Activated CD8-positive, alpha-beta memory T cell treated with anti-CD3 and anti-CD28 coated beads, Interleukin-2, amount 50 U/mL, for 1 hour (primary cell): ENCODE data around the gene PLEKHN1.
"Not testable (repeated sequence)": the region's sequence is repeated elsewhere in the genome, so short reads cannot be mapped to it uniquely, and the experiment has no call there.

Experiments used
- DNase-seq: peaks from one replicate; pipeline ENCODE4 v3.0.0-alpha.2; 2020; ENCODE audit errors: extremely low read depth

The PLEKHN1 gene

DNA sequence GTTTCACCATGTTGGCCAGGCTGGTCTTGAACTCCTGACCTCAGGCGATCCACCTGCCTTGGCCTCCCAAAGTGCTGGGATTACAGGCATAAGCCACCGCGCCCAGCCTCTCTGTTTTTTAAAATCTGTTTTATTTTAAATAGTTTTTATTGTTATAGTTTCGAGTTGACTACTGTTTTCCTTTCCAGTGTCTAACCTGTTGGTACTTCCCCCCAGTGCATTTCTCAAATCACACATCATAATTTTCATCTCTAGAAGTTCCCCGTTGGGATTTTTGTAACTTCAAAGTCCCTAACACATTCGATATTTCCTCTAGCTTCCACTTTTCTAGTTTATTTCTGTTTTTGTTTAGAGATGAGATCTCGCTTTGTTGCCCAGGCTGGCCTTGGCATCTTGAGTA, 26.1 kb downstream of the PLEKHN1 start:
- DNase-seq, result no peak

DNA sequence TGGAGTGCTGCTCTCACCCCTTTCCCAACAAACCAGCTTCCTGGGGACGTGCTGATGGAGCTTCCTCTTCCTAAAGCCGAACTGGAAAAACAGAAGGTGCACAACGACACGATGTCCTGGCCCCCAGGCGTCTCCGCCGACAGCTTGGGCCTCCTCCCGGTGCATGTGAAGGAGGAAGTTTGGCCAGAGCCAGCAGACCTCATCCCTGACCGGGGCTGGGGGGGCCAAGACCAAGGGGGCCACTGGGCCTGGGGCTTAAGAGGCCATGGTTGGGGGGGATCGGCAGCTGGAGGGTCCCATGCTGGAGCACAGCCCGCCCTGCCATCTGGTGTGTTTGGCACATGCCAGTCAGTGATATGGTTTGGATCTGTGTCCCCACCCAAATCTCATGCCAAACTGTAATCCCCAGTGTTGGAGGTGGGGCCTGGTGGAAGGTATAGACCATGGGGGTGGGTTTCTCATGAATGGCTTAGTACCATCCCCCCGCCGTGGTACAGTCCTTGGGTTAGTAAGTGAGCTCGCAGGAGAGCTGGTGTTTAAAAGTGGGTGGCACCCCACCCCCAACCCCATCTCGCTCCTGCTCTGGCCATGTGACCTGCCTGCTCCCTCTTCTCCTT, 27.2 kb downstream of the PLEKHN1 start:
- DNase-seq, result no peak

DNA sequence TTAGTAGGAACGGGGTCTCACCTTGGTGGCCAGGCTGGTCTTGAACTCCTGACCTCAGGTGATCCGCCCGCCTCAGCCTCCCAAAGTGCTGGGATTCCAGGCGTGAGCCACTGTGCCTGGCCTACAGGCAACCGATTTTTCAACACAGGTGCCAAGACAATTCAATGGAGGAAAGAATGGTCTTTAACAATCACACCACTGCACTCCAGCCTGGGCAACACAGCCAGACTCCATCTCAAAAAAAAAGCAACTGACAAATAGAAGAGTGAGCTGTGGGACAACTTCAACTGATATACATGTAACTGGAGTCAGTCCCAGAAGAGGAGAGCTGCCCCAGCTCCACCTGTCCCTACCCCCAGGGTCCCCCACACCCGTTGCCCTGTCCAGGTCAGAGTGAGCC, 28.3 kb downstream of the PLEKHN1 start:
- not testable (repeated sequence) for DNase-seq

DNA sequence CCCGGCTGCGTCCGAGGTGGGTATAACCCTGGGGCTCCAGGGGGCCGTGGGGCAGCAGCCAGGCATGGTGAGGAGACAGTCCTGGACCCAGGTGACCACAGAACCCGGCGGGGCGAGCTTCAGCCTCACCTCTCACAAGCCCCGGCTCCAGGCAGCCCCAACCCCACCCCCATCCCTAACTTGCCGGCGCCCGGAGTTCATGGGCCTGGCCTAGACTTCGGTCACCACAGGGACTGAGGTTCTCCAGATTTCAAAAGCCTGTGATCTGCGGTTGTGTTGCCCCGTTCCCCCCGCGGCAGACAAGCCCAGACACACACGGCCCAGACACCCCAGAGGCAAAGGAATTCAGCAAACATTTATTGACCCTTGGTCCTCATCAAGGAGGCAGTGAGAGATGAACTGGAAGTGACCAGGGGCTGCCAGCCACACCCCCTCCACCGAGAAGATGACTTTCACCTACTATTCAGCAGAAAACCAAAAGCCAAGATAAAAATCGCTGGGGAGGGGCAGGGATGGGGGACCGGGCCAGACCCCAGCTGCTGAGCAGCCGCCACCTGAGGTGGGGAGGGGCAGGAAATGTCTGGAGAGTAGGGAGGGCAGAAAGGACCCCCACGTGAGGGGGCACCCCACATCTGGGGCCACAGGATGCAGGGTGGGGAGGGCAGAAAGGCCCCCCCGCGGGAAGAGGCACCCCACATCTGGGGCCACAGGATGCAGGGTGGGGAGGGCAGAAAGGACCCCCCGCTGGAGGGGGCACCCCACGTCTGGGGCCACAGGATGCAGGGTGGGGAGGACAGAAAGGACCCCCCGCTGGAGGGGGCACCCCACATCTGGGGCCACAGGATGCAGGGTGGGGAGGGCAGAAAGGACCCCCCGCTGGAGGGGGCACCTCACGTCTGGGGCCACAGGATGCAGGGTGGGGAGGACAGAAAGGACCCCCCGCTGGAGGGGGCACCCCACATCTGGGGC, 29.7 kb downstream of the PLEKHN1 start:
- DNase-seq, result no peak

DNA sequence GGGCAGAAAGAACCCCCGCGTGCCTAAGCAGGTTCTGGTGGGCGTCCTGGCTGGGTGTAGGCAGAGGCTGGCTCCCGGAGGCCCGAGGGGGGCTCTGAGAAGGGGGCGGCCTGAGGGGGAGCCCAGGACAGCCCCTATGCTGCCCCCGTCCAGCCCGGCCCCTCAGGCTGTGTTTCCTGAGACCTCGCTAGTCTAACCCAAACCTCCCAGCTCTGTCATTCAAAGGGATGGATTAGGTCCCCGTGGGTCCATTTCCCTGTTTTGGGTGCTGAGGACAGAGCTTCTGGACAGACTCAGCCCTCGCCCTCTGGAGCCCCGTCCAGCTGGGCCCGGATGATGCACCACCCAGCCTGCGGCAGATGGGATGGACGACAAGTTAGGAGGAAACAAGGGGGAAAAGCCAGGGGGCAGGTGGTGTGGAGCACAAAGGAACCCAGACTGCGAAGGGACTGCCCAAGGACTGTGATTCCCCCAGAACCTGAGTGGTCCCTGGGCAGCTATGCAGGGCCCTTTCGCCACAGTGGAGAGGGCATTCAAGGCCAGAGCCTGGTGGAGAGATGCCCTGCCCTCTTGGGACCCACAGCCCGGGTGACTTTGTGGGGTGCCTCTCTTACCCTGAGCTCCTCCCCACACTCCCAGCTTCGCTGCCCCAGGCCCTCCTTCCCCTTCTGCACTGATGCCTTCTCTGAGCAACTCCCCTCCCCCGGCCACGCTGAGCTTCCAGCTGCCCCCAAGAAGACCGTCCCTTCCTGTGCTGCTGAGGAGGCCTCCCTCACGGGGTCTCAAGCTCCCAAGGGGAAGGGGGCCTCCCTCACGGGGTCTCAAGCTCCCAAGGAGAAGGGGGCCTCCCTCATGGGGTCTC, 30.8 kb downstream of the PLEKHN1 start:
- no peak for DNase-seq

DNA sequence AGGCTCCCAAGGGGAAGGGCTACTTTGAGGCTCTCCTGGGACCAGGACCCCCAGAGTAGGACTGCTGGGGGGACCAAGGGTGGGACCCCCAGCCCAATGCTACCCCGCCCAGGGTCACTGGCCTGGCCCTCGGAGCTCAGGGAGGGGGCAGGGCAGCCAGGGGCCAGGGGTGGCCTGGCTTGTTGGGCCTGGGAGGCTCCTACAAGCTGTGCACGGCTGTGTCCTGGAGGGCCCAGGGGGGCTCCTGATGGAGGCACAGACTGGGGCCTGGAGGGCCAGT, 31.4 kb downstream of the PLEKHN1 start:
- DNase-seq, result no peak

DNA sequence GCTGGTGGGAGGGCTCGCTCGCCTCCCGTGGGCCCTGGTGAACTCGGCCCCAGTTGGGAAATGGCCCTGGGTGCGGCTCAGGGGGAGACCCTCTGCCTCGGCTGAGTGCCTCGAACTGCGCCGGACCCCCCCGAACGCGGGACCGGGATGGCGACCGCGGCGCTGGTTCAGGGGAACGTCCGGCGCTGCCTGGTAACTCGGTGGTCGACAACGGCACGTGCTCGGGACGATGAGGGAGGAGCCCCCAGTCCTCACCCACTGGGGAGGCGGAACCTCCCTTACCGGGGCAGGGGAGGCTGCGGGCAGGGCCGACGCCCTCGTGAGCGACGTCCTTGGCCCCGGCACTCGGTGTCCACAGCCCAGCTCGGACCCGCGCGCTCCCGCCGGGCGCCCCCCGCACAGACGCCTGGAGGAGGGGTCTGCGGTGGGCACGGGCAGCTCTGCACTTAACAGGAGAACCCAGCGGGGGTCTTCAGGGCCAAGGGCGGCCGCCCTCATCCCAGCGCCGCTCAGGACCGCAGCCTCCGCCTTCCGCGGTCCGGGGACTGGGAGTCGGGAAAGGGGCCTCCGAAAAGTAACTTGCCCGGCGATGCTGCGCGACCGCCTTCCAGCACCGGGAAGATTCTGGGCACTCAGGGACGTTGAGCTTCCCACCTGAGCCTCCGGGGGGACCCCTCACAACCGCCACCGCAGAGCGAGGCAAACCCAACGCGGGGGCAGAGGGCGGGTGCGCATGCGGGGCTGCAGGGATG, 31.9 kb downstream of the PLEKHN1 start:
- no peak for DNase-seq

DNA sequence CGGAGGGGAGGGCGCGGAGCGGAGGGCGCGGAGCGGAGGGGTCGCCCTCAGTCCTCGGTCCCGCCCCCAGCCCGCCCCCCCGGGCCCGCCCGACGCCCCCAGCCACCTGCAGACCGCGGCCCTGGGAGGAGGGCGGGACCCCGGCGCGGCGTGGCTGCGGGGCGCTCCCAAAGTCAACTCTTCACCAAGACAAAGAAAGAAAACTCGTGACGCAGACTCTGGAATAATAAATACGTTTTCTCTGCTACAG, 32.4 kb downstream of the PLEKHN1 start:
- DNase-seq, result no peak

DNA sequence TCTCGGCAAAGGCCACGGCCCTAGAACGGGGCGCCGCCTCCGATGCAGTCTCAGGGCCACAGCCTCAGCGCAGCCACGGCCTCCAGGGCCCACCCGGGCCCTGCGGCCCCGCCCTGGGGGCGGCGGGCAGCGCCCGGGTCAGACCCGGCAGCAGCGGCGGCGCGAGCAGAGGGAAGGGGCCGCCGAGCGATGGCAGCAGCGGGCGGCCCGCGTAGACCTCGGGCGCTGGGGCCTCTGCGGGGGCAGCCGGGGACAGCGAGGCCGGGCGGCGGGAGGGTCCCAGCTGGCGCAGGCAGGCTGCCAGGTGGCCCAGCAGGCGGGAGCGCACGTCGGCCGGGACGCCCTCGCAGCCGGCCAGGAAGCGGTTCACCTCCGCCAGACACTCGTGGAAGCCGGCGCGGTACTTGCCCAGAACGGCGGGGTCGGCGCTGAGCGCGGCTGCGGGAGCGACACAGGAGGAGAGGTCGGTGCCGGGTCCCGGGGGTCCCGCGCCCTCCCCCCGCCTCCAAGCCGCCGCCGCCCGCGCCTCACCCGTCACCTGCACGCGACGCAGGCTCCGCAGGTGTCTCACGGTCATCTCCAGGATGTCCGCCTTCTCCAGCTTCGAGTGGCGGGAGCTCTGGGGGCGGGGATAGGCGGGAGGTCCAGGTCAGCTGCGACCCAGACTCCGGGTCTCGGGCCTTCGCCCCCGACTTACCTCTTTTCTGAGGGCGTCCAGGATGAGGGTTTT, 32.9 kb downstream of the PLEKHN1 start:
- DNase-seq, result no peak

DNA sequence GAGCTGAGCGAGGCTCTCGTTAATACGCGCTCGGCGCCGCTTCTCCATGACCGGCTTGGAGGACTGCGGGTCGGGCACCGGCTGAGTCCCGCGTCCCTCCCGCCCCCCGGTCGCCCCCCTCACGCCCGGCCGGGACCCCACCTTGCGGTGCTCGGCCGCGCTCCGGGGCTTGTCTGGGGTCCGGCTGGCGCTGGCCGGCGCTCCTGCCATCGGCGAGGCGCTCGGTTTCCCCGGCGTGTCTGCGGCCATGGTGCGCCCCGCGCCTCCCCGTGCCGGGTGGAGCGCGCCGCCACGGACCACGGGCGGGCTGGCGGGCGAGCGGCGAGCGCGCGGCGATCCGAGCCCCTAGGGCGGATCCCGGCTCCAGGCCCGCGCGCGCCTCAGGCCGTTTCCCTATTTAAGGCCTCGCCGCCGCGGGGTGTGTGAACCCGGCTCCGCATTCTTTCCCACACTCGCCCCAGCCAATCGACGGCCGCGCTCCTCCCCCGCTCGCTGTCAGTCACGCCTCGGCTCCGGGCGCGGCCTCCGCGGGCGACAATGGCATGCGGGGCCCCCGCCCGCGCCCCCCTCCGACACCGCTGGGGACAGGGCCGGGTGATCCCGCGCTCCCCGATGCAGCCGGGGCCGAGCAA, 33.6 kb downstream of the PLEKHN1 start, which contains the start of gene HES4:
TSS of gene HES4 (minus strand) at position 373 of the 632 bp plus-strand sequence. CDS start at position 249, 124 bp downstream.
- no peak for DNase-seq

DNA sequence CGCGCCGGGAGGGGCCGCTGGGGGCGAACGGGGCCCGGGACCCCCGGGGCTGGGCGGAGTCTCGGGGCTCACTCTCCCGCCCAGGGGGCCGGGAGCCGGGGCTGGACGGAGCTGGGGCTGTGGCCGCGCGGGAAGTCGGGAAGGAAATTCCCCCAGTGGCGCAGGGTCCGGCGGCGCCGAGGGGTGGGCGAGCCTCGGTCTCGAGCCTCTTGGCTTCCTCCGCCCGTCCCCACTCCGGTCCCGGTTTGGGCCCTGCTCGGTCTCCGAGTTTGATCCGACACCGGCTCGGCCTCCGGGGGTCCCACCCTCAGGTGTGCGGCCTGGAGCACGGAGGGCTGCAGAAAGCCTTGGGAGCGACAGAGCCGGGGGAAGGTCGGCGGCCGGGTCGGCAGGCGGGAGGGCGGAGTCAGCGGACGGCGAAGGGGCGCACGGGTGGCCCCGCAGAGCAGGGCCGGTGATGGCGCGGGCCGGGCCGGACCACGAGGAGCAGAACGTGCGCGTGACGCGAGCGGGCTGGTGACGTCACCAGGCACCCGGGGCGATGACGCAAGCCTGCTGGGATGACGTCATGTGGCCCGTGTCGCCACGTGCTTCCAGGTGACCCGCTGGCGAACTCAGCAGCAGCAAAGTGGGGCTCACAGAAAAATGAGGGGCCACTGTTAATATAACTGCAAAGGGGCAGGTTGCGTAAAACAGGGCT, 34.2 kb downstream of the PLEKHN1 start:
- peak; percentile 62 for DNase-seq

DNA sequence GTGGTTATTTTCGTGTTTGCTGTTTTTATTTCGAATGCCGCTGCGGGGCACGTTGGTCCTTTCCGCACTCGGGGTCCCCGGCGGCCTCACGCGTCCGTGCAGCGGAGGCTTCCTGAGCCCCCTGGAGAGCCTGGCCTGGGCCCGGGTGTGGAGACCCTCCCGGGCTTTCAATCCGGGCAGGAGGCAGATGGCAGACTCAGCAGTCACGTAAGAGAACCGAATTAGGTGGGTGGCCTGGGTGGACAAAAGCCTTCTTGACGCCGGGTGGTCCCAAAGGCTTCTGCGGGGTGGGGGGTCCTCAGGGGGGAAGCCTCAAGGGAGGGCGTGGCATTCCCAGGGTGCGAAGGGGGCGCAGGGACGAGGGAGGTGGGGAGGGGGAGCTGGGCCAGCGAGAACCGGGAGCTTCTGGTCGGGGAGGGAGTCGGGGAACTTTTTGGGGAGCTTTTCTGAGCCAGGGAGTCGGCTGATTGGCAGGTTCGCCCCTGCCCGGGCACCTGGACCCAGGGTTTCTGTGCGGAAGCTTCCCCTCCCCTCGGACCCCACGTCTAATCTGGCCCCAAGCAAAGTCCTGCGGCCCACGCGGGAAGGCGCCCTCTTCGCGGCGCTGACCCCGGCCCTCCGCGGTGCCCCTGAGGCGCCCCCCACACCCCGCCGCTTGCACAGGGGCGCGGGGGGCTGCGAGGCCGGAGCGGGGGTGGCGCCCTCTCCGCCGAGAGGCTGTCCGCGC, 34.9 kb downstream of the PLEKHN1 start:
- no peak for DNase-seq

DNA sequence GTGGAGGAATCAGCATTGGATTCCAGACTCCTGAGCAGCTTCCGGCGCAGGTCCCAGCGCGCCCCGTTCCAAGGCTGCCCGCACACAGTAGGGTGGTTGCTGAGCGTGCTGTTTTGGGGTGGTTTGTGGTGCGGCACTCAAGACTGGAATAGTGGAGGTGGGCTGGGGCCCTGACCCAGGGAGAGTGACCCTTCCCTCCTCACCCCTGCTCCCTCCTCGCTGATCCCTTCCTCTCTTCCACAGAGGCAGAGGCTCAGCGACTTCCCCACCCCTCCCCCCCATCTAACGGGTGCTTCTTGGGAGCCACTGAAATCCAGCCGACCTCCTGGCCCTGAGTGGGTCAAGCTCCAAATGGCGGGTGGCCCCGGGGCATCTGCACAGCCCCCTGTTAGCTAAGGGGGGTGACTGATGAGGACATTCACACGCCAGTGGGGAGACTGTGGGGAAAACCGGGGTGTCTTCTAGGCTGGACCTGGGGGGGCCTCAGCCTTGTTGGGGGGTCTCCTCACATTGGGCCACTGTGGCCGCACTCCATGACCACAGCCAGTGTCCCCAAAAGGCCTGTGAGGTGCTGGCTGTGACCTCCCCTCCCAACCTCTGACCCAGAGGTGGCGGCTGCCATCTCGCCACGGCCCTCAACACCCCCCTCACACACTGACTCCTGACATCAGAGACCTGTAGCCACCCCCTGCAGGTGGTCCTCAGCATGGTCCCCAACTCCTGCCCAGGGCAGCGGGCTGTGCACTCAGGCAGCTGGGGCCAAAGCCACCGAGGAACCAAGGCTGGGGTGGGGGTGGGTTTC, 37.5 kb downstream of the PLEKHN1 start:
- no peak for DNase-seq

DNA sequence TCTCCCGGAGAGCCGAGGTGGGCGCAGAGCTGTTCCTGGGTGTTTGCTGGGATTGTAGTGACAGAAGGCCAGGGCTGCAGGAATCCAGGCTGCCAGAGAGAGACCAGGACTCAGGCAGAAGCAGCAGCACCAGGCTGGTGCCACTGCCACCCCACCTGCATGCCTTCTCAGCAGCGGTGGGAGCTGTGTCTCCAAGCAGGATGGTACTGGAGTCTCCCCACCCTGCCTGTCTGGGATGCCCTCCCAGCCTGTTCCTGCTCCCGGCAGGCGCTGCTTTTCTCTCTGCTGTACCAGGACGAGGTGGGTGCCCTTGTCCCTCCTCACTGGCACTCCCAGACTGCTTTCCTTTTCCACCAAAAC, 38.1 kb downstream of the PLEKHN1 start:
- DNase-seq, result no peak

DNA sequence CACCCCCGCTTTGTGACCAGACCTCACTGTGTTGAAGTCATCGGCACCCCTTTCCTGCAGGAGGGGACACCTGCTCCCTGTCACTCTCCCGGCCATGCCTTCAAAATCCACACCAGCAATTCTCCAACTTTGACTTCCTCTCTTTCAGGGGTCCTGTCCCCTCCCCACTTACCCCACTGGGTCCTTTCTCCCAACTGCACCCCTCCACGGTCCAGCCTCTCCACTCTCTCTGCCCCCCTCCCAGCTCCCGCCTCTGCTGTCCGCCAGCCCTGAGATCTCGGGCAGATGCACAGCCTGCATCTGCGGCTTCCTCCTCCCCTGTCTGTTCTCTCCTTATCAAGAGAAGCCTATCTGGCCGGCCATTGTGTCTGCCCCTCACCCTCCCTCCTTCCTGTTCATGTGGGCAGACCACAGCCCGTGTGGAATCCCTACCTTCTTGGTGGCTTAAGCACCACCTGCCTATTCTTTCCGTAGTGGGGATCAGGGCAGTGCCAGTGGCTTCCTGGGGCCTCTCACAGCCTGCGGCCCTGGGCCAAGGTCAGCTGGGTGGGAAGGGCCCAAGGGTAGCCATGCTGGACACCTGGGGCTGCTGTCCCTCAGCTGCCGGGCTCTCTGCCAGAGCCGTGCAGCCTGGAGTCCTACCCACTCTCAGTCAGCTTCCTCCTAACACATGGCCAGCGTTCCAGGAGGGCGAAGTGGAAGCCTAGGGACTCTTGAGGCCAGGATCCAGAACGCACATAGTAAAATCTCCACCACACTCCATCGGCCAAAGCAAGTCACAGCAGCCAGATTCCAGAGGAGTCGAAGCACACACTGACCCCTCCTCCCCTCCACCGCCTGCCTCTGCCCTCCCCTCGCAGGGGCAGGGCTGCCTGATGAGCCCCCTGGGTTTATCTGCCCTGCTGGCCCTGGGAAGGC, 38.8 kb downstream of the PLEKHN1 start:
- no peak for DNase-seq

DNA sequence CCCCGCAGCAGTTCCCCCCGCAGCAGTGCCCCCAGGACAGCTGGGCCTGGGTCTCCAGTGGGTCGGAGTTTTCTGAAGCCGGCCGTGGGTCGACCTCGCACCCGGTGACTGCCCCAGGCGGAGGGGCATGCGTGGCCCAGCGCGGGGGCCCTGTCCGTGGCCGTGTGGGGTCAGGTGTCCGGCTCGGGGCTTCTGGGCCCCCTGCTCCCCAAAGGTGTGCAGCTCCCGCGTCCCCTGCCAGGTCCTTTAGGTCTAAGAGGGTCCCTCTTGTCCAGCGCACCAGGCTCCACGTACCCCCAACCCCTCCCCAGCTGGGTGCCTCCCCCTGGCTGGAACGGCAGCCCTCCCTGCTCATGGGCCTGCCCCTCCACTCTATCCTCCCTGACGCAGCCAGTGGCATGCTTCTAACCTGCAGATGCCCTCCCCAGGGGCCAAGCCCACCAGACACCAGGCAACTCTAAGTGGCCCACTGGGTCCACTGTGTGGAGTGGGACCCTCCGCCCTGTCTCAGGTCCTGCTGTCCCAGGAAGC, 39.6 kb downstream of the PLEKHN1 start:
- DNase-seq, result no peak
